ENCODE data around the gene SPRR2D. TPM values are rescaled to one million over a fixed set of nuclear protein-coding genes. Genes with fewer than 3 reads are reported as not detected.

The SPRR2D gene
- not detected for total RNA-seq (ENCODE audit: unreplicated experiment)
- long read RNA-seq: 0 reads

DNA sequence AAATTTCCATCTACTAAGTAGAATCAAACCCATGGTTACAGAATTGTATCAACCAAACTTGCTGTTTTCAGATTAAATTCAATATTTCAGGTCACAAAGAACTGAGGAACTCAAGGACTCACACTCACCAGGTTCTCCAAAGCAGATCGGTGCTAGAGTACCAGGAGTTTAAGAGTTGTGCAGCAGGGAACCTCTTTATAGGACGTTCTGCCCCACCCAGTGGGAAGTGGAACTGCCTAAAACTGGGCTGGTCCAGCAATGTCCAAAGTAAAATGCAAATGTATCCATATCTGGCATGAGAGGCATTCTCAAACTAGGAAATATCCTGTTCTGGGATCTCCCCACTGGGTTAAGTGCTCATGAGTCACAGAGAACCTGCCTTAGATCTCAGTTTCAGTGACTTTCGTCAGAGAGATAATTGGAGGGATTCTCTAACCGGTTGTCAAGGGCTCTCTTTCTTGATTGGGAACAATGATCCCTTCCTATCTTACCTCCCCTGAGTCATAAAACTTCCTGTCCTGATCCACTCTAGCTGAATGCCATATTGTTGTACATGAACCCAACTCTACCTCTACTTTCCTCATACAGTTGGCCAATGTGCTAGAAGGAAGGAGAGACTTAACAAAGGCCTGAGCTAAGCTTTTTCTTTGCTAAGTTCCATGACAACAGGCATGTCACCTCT, at the start of gene SPRR2D:
SPRR2D (minus strand) TSS at position 171 of the 682 bp plus-strand sequence. CDS start 774 bp downstream, outside the sequence.
- Mint-ChIP-seq H3K27ac (ENCODE audit: unreplicated experiment) (no peak within 1 kb of the TSS), H3K4me1 (ENCODE audit: unreplicated experiment) (no peaks in the 10 kb centered on the region), H3K4me3 (ENCODE audit: unreplicated experiment) (no peak within 1 kb of the TSS), H3K36me3 (ENCODE audit: low read depth, unreplicated experiment) (no peaks in the 10 kb centered on the region), H3K9me3 (ENCODE audit: unreplicated experiment) (no peaks in the 10 kb centered on the region), H3K27me3 (ENCODE audit: unreplicated experiment) (peaks cover 1% of the 10 kb centered on the region)
- DNase-seq (ENCODE audit: low spot score): no peak
- TF ChIP-seq, protein P1, sequence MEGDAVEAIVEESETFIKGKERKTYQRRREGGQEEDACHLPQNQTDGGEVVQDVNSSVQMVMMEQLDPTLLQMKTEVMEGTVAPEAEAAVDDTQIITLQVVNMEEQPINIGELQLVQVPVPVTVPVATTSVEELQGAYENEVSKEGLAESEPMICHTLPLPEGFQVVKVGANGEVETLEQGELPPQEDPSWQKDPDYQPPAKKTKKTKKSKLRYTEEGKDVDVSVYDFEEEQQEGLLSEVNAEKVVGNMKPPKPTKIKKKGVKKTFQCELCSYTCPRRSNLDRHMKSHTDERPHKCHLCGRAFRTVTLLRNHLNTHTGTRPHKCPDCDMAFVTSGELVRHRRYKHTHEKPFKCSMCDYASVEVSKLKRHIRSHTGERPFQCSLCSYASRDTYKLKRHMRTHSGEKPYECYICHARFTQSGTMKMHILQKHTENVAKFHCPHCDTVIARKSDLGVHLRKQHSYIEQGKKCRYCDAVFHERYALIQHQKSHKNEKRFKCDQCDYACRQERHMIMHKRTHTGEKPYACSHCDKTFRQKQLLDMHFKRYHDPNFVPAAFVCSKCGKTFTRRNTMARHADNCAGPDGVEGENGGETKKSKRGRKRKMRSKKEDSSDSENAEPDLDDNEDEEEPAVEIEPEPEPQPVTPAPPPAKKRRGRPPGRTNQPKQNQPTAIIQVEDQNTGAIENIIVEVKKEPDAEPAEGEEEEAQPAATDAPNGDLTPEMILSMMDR (IDR thresholded peaks at IDR 0.05; ENCODE audit: unreplicated experiment): no peak

DNA sequence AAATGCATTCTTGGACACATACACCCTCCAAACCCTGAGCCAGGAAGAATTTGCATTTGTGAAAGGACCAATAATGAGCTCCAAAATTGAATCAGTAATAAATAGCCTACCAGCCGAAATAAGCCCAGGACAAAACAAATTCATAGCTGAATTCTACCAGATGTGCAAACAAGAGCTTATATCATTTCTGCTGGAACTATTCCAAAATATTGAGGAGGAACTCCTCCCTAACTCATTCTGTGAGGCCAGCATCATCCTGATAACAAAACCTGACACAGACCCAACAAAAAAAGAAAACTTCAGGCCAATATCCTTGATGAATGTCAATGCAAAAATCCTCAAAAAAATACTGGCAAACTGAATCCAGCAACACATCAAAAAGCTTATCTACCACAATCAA, 46.7 kb upstream of the SPRR2D start:
- TF ChIP-seq, protein P1 (IDR thresholded peaks at IDR 0.05; ENCODE audit: unreplicated experiment): no peak
- no peak overlapping the region for H3K4me3 Mint-ChIP-seq (ENCODE audit: unreplicated experiment)

DNA sequence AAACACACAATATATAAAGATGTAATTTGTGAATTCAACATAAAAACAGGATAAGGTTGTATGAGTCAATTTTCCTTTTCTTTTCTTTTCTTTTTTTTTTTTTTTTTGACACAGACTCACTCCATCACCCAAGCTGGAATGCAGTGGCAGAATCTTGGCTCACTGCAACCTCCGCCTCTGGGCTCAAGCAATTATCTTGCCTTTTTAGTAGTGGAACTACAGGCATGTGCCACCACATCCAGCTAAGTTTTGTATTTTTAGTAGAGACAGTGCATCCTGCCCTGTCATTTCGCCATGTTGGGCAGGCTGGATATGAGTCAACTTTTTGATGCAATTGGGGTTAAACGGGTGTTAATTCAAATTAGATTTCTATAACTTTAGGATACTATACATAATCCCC, 40.8 kb upstream of the SPRR2D start:
- no peak for DNase-seq (ENCODE audit: low spot score)
- H3K9me3 Mint-ChIP-seq (ENCODE audit: unreplicated experiment): no peaks in the 10 kb centered on the region
- H3K27ac Mint-ChIP-seq (ENCODE audit: unreplicated experiment): no peak overlapping the region
- TF ChIP-seq, protein P1 (IDR thresholded peaks at IDR 0.05; ENCODE audit: unreplicated experiment): no peak
- H3K4me3 Mint-ChIP-seq (ENCODE audit: unreplicated experiment): no peak overlapping the region
- H3K27me3 Mint-ChIP-seq (ENCODE audit: unreplicated experiment): peaks cover 2% of the 10 kb centered on the region
- H3K4me1 Mint-ChIP-seq (ENCODE audit: unreplicated experiment): no peaks in the 10 kb centered on the region
- no peaks in the 10 kb centered on the region for H3K36me3 Mint-ChIP-seq (ENCODE audit: low read depth, unreplicated experiment)

More for the DNA sequence above, 46.7 kb upstream of the SPRR2D start:
- Mint-ChIP-seq H3K27me3 (ENCODE audit: unreplicated experiment) (peaks cover 2% of the 10 kb centered on the region), H3K27ac (ENCODE audit: unreplicated experiment) (no peak overlapping the region), H3K4me1 (ENCODE audit: unreplicated experiment) (no peaks in the 10 kb centered on the region), H3K9me3 (ENCODE audit: unreplicated experiment) (no peaks in the 10 kb centered on the region), H3K36me3 (ENCODE audit: low read depth, unreplicated experiment) (no peaks in the 10 kb centered on the region)
- DNase-seq (ENCODE audit: low spot score): no peak

DNA sequence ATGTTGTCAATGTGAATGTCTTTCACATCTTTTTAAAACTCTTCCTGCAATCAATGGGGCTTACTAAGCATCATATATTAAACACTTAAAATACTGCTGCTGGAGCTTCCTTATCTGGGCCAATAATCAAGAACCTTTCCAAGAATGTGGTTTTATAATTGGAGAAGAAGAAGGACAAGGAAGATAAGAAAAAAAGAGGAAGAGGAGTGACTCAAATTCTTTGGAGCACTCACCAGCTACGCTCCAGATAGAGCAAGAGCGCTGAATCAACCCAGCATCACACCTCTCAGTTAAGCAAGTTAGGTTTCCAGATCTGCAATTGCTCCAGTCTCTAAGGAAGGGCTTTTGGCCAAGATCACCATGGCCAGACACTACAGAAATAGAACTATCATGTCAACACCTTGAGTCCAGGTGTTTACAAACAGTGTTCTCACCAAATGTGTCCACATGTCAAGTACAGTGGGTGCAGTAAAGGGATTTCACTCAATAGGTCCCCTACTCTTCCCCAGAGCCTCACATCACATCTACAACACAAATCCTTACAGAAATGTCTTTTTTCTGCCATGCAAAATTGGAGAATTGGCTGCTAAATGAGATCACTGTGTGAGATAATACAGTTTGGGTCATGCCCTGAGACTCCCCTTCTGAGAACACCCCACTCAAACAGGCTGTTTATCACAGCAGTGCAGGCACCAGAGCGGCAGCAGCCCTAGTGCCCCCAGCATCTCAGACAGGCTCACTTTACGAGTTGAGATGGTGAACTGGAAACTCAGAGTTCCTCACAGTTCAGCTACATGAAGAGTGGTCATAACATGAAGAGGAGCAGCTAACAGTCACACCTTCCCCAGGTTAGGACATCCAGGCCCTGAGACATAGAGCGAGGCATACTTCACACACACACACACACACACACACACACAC, 32.1 kb upstream of the SPRR2D start:
- TF ChIP-seq, protein P1 (IDR thresholded peaks at IDR 0.05; ENCODE audit: unreplicated experiment): no peak
- Mint-ChIP-seq H3K27me3 (ENCODE audit: unreplicated experiment) (peaks cover 2% of the 10 kb centered on the region), H3K4me1 (ENCODE audit: unreplicated experiment) (no peaks in the 10 kb centered on the region), H3K36me3 (ENCODE audit: low read depth, unreplicated experiment) (no peaks in the 10 kb centered on the region), H3K4me3 (ENCODE audit: unreplicated experiment) (no peak overlapping the region), H3K27ac (ENCODE audit: unreplicated experiment) (no peak overlapping the region), H3K9me3 (ENCODE audit: unreplicated experiment) (no peaks in the 10 kb centered on the region)
- DNase-seq (ENCODE audit: low spot score): no peak

All from endothelial cell (in vitro differentiated cells).